Endothelial cell (in vitro differentiated cells): ENCODE data around the gene DGCR2. TPM values are rescaled to one million over a fixed set of nuclear protein-coding genes. Genes with fewer than 3 reads are reported as not detected.

Experiments
- DNase-seq: peaks from one replicate; pipeline ENCODE4 v3.0.0; 2021; ENCODE audit warnings: low spot score
- H3K27ac Mint-ChIP-seq: one replicate; pipeline ENCODE4 v1.8.0; 2021; ENCODE audit warnings: mixed read lengths, inconsistent platforms; ENCODE audit not compliant: unreplicated experiment
- H3K27me3 Mint-ChIP-seq: one replicate; pipeline ENCODE4 v1.8.0; 2021; ENCODE audit warnings: mild to moderate bottlenecking, moderate library complexity, mixed read lengths, inconsistent platforms; ENCODE audit not compliant: unreplicated experiment
- H3K36me3 Mint-ChIP-seq: one replicate; pipeline ENCODE4 v1.8.0; 2021; ENCODE audit warnings: mild to moderate bottlenecking, low read depth, mixed read lengths, inconsistent platforms; ENCODE audit not compliant: unreplicated experiment
- H3K4me1 Mint-ChIP-seq: one replicate; pipeline ENCODE4 v1.8.0; 2021; ENCODE audit warnings: mild to moderate bottlenecking, mixed read lengths, inconsistent platforms; ENCODE audit not compliant: unreplicated experiment
- H3K4me3 Mint-ChIP-seq: one replicate; pipeline ENCODE4 v1.8.0; 2021; ENCODE audit warnings: mild to moderate bottlenecking, mixed read lengths, inconsistent platforms; ENCODE audit not compliant: unreplicated experiment
- H3K9me3 Mint-ChIP-seq: one replicate; pipeline ENCODE4 v1.8.0; 2021; ENCODE audit warnings: mixed read lengths, inconsistent platforms; ENCODE audit not compliant: unreplicated experiment
- total RNA-seq: library from RNA; stranded (reverse); fragmentation: NEBNext Ultra II Directional; extraction: Animal tissue kit (Norgen Biotek cat#: 25700); gene quantifications from one replicate; pipeline ENCODE4 v1.2.1, GENCODE V29; 2021; ENCODE audit not compliant: unreplicated experiment
- TF ChIP-seq, protein P1 (sequence below): fragments of 200-600 bp; sonication (generic); IDR thresholded peaks from one replicate; pipeline ENCODE4 v1.5.0; 2021; ENCODE audit warnings: antibody characterized with exemption; ENCODE audit not compliant: unreplicated experiment

Gene DGCR2
- total RNA-seq, 1 donor from 2014 or later, result 46.7 TPM

DNA sequence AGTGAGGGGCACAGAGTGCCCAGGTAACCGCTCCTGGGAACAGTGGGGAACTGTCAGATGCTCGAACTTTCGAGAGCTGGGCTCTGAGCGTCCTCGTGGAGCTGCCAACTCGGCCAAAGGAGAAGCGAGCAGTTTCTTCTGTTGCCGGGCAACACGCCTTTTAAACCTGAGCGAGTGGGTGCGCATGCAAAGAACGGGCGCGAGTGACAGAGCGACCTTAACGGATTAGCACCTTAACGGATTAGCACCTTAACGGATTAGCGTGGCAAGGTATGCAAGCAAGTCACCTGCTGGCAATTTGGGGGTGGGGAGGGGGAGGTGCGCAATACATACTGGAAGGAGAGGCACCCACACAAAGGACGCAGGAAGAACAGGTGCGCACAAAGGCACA is 124.3 kb downstream of the DGCR2 start:
- no peaks in the 10 kb centered on the region for H3K9me3 Mint-ChIP-seq
- no peak for DNase-seq
- H3K27me3 Mint-ChIP-seq, result peaks cover 5% of the 10 kb centered on the region
- TF ChIP-seq, protein P1, sequence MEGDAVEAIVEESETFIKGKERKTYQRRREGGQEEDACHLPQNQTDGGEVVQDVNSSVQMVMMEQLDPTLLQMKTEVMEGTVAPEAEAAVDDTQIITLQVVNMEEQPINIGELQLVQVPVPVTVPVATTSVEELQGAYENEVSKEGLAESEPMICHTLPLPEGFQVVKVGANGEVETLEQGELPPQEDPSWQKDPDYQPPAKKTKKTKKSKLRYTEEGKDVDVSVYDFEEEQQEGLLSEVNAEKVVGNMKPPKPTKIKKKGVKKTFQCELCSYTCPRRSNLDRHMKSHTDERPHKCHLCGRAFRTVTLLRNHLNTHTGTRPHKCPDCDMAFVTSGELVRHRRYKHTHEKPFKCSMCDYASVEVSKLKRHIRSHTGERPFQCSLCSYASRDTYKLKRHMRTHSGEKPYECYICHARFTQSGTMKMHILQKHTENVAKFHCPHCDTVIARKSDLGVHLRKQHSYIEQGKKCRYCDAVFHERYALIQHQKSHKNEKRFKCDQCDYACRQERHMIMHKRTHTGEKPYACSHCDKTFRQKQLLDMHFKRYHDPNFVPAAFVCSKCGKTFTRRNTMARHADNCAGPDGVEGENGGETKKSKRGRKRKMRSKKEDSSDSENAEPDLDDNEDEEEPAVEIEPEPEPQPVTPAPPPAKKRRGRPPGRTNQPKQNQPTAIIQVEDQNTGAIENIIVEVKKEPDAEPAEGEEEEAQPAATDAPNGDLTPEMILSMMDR, result no peak
- no peak overlapping the region for H3K27ac Mint-ChIP-seq
- H3K36me3 Mint-ChIP-seq, result no peaks in the 10 kb centered on the region
- no peaks in the 10 kb centered on the region for H3K4me1 Mint-ChIP-seq
- no peak overlapping the region for H3K4me3 Mint-ChIP-seq

GRCh38 chr22:18997306-18997924 is 124.8 kb downstream of the DGCR2 start:
- no peaks in the 10 kb centered on the region for H3K9me3 Mint-ChIP-seq
- H3K36me3 Mint-ChIP-seq, result peaks cover 4% of the 10 kb centered on the region
- no peak for DNase-seq
- peaks cover 8% of the 10 kb centered on the region for H3K27me3 Mint-ChIP-seq
- no peaks in the 10 kb centered on the region for H3K4me1 Mint-ChIP-seq
- TF ChIP-seq, protein P1, result no peak
- H3K27ac Mint-ChIP-seq, result no peak overlapping the region
- H3K4me3 Mint-ChIP-seq, result no peak overlapping the region

DNA sequence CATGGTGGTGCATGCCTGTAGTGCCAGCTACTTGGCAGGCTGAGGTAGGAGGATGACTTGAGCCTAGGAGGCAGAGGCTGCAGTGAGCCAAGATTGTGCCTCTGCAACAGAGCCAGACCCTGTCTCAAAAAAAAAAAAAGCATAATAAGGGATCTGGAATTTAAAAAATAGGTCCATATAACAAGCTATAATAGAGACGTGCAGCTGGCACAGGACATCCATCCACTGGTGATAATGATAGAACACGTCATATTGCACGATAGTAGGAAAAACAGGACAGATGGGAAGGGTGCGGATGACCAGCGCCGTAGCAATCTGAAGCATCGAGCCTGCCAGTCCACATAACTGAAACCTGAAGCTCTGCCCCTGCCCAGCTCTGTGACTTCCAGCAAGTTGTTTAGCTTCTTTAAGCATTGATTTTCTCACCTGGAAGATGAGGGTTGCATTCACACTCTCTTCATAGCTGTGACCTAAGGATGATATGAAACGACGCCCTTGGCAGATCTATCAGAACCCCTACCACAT is 125.8 kb downstream of the DGCR2 start:
- Mint-ChIP-seq H3K27ac (no peak overlapping the region), H3K27me3 (peaks cover 8% of the 10 kb centered on the region), H3K9me3 (no peaks in the 10 kb centered on the region), H3K4me3 (no peak overlapping the region), H3K36me3 (peaks cover 4% of the 10 kb centered on the region), H3K4me1 (no peaks in the 10 kb centered on the region)
- no peak for DNase-seq
- TF ChIP-seq, protein P1, result no peak

DNA sequence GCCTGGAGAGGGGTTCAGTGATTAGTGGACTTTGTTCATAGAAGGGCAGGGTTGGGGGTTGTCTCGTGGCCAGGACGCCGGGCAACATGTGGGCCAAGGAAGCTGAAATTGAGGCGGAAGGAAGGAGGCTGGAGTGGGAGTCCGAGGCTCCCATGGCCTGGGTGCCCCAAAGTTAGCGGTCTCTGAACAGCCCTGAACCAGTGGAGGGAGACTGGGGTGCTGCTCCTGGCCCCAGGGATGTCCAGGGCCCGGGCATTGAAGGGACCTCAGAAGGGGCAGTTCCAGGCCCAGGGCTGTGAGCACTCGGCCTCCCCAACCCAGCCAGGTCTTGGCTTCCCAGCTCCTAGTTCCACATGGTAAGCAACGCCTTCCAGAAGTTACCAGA is 126.9 kb downstream of the DGCR2 start:
- Mint-ChIP-seq H3K36me3 (peaks cover 4% of the 10 kb centered on the region), H3K4me3 (no peak overlapping the region), H3K27ac (no peak overlapping the region), H3K4me1 (no peaks in the 10 kb centered on the region), H3K27me3 (peaks cover 8% of the 10 kb centered on the region), H3K9me3 (no peaks in the 10 kb centered on the region)
- TF ChIP-seq, protein P1, result no peak
- no peak for DNase-seq

DNA sequence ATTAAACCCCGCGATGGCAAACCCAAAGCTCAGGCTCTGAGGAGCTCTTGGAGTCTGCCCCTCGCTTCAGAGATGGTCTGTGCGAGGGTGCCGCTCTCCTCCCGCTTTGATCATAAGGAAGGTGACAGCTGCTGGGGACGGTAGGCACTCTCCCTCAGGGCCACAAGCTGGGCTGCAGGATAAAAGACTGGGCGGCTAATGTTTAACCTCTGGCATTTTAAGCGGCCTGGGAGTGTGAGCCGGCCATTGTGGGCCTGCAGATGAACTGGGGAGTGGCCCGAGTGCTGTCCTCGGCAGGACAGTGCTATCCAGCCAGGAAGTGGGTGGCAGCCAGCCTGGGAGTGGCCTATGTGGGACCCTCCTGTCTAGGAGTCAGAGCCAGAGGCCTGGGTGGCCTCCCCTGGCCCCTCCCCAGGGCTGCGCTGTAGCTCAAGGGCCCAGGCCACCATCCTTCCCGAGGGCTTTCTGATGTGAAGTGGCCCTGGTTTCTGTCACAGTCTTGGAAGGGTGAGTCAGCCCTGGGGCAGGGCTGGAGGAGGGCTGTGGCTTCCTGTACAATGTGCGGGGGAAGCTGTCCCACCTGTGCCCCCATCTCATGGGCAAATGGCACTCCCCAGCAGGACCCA is 127.4 kb downstream of the DGCR2 start:
- H3K4me1 Mint-ChIP-seq, result no peaks in the 10 kb centered on the region
- TF ChIP-seq, protein P1, result no peak
- H3K27ac Mint-ChIP-seq, result no peak overlapping the region
- H3K27me3 Mint-ChIP-seq, result peaks cover 8% of the 10 kb centered on the region
- DNase-seq, result no peak
- no peak overlapping the region for H3K4me3 Mint-ChIP-seq
- H3K9me3 Mint-ChIP-seq, result no peaks in the 10 kb centered on the region
- peaks cover 4% of the 10 kb centered on the region for H3K36me3 Mint-ChIP-seq
